Astrocyte of the cerebellum (primary cell): ENCODE measurements around the gene CTDSPL2.

ENCODE experiments used
- DNase-seq: peaks from one replicate; pipeline ENCODE4 v3.0.0-alpha.2; 2011; ENCODE audit warnings: low read depth
- H3K4me3 ChIP-seq: 2 replicates; pipeline ENCODE4 v1.5.1; 2011; ENCODE audit warnings: mild to moderate bottlenecking, low read depth, low read length, moderate library complexity
- CTCF ChIP-seq: IDR thresholded peaks from 2 replicates; pipeline ENCODE4 v1.5.1; 2012; ENCODE audit warnings: low read length, low read depth, moderate library complexity, mild to moderate bottlenecking; ENCODE audit errors: missing control alignments
- in situ Hi-C: cut with HindIII; loops from 2 replicates; pipeline ENCODE4 v1.10.0; 2017; ENCODE audit warnings: low sequenced_read_pairs

Gene CTDSPL2

GRCh38 chr15:44426975-44427755 is at the start of gene CTDSPL2:
Gene CTDSPL2, plus strand, starts transcription at chr15:44427629. Its CDS starts 31,386 bp downstream, at chr15:44459015.
- in situ Hi-C loops, result no loop called here
- peak; percentile 99 for DNase-seq
- TF ChIP-seq CTCF, result peak; percentile 53
- H3K4me3 ChIP-seq, result peak within 1 kb of the TSS; percentile 85

- in situ Hi-C loops, result no loop called here
- no peak overlapping the region for H3K4me3 ChIP-seq
- DNase-seq, result no peak
- TF ChIP-seq CTCF, result no peak
Observed at GRCh38 chr15:44381236-44381635, 46.2 kb upstream of the CTDSPL2 start.

- in situ Hi-C loops, result no loop called here
- no peak overlapping the region for H3K4me3 ChIP-seq
- DNase-seq, result no peak
- no peak for TF ChIP-seq CTCF
Observed at GRCh38 chr15:44385344-44385942, 42.0 kb upstream of the CTDSPL2 start.

- no peak overlapping the region for H3K4me3 ChIP-seq
- in situ Hi-C loops, result no loop called here
- DNase-seq, result no peak
- TF ChIP-seq CTCF, result no peak
Observed at GRCh38 chr15:44394062-44394461, 33.4 kb upstream of the CTDSPL2 start.

GRCh38 chr15:44394562-44394961 is 32.9 kb upstream of the CTDSPL2 start:
- no peak for DNase-seq
- TF ChIP-seq CTCF, result no peak
- in situ Hi-C loops, result no loop called here
- H3K4me3 ChIP-seq, result no peak overlapping the region

GRCh38 chr15:44397869-44398268 is 29.6 kb upstream of the CTDSPL2 start:
- H3K4me3 ChIP-seq, result no peak overlapping the region
- no peak for DNase-seq
- in situ Hi-C loops, result no loop called here
- TF ChIP-seq CTCF, result no peak
